C1 segment of cervical spinal cord (tissue), 14 donors: ENCODE data around the gene IQSEC3.
"Not testable (repeated sequence)": the region's sequence is repeated elsewhere in the genome, so short reads cannot be mapped to it uniquely, and the experiment has no call there.

Experiments
- DNase-seq, 14 donors: peaks; one replicate each; lab custom pipeline; 2025; lab: John Stamatoyannopoulos, UW

IQSEC3 gene

GRCh38 chr12:109872-110271 lies 43.3 kb downstream of the IQSEC3 start:
- no peak for DNase-seq

GRCh38 chr12:111699-112493 lies 45.3 kb downstream of the IQSEC3 start:
- no peak for DNase-seq

DNA sequence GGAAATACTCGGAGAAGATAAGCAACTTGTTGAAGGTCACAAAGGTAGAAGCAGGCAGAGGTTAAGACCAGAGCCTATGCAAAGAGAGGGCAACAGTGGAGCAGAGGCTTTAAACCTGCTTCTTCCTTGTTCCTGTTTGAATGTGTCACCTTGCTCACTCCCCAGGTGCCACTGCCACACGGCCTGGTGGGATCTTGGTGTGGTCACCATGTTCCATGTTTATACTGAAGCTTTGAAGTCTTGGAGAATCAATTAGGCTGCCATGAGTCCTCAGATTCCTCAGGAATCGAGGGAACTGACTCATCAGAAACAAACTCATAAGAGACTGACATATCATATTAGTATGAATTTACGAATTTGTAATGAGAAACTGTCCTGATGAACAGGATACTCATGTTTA lies 46.8 kb downstream of the IQSEC3 start:
- DNase-seq = no peak

- peak in 1 of 14 donors; percentile 58 for DNase-seq
These were observed 48.2 kb downstream of the IQSEC3 start for GRCh38 chr12:114626-115211.

DNA sequence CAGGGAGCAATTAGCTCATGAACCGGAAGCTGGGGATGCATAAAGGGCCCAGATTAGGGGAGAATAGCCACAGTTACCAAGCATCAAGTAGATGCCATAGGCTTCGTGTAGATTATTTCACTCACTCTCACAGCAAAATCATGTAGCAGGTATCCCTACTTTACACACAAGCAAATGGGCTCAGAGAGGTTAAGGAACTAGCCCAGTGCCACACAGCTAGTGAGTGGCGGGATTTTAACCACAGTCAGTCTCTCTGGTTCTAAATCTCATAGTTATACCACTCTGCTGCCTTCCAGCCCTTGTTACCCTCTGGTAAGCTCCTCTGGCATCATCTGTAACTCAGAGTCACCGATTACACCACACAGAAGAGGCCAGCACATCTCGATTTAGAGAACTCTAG lies 49.0 kb downstream of the IQSEC3 start:
- no peak for DNase-seq

DNA sequence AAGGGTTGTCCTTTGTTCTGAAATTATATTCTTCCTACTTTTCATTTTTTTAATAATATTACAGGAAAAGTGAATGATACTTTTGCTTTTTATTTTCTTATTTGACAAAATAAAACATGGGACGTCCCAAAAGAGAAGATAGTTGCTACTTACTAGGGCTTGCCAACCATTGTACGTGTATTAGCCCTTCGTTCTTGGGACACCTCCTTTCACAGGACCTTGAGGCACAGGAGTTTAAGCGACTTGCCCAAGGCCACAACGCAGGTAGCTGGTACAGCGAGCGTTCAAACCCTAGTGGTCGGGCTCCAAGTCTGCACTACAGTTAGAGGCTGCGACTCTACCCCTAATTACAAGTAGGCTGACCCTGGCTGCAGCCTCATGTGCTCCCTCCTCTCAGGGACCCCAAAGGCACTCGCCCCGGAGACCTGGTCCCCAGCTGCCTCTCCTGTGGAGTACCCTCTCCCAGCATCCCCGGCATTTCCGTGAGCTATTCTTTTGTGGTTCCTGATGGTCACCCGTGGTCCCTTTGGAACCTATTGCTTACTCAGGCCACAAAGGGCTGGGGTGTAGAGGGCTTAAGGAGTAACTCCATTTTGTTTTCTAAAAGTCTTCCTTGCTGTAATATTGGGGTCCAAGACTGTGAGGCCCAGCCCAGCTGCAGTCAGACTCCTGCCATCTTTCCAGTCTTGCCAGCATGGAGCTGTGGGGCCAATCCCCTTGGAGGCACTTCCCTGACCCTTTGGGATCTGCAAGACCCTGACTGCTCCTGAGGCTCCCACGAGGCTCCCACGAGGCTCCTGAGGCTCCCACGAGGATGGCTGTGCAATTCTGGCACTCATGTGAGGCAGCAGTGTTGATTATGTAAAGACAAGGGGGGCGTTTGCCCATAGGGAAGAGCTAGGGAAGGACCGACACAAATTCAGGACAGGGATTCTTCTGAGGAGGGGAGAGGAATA lies 49.7 kb downstream of the IQSEC3 start:
- DNase-seq = no peak

DNA sequence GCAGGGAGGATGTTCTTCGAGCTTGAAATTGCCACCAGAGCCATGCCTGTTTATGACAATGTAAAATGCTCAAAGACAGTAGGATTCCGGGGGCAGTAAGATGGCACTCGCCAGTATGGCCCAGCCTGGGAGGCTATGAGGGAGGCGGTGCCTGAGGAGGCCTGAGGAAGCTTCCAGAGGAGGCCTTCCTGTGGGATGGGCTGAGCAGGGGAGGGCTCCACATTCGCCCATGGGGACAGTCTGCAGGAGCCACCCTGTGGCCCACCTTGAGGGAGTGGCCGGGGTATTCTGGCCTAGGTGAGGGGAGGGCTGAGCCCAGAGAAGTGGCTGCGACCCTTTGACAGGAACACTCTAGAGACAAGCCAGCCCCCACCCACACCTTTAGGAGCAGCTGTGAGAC lies 50.7 kb downstream of the IQSEC3 start:
- DNase-seq = no peak

DNA sequence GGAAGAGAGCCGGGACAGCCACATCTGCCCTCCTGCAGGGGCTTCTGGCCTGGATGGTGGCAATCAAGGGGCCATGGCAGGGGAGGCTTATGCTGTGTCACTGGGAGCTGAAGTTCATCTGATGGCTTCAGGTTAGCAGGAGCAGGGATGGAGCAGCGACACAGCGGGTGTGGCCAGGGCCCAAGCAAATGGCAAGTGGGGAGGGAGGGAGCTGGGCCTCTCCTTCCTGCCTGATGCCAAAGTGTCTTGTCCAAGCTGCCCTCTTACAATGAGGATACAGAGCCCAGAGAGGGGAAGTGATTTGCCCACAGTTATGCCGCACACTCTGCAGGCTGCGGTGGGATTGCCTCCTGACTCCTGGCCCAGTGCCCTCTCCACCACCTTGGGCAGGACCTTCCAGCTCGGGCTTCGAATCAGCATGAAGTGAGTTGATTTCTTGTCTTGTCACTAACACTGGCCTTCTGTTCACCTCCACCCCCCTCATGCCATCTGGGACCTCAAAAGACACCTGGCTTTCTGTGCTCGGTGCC lies 51.3 kb downstream of the IQSEC3 start:
- peak in 1 of 14 donors; percentile 93 for DNase-seq

DNA sequence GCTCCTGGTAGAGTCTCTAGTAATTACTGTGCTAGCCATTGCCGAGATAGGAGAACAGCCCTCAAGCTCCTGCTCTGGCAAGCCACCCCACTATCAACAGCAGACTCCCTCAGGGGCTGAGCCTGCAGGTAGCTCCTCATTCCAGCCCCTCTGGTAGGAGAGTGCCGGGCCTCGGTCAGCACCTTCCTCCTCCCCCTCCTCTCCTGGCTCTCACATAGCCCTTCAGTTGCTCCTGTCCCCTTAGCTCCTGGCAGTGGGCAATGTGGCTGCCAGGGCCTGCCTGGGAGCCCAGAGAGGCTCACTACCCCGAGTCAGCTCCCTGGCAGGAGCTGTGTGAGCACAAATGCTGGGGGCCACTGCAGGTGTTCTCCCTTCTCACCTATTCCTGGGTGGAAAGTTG lies 52.0 kb downstream of the IQSEC3 start:
- DNase-seq = peak in 1 of 14 donors; percentile 42

DNA sequence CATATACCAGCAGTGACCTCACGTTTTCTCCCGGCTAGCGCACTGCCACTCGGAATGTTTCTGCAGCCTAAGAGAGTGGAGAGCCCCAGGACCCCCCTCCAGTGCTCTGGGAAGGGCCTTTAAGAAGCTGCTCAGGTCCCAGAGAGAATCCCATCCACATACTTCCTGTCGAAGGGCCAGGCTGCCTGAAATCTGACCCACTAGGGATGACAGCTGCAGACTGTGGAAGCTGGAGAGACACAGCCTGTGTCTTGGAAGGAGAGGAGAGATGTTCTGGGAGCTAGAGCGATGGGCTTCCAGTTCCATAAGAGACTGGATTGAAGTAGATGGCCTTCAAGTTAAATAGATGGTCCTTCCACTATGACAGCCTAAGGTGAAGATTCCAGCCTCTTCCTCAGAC lies 54.4 kb downstream of the IQSEC3 start:
- DNase-seq = no peak

DNA sequence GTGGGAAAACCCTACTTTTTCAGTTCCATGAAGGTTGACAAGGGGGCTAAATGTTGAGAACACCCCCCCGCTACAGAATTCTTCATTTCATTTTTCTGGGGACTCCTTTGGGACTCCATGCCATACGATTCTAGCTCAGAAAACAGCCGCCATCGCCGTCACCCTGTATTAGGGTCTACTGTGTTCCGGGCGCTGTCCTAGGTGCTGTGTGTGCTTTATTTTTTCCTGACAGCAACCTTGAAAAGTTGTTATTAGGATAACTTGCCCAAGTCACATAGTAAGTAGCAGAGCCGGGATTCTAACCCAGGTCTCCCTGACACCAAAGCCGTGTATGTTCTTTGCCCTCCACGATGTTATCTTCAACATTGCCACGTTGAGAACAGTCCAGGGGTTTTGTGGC lies 55.1 kb downstream of the IQSEC3 start:
- DNase-seq = no peak

GRCh38 chr12:125075-125474 lies 58.5 kb downstream of the IQSEC3 start:
- DNase-seq = no peak

- DNase-seq = no peak
These were observed 59.0 kb downstream of the IQSEC3 start for GRCh38 chr12:125566-125965.

- DNase-seq = peak in 2 of 14 donors; percentile 7 to 11
These were observed 61.5 kb downstream of the IQSEC3 start for GRCh38 chr12:128079-128478.

GRCh38 chr12:129001-129400 lies 62.4 kb downstream of the IQSEC3 start:
- DNase-seq = peak in 1 of 14 donors; percentile 51

GRCh38 chr12:130519-130918 lies 64.0 kb downstream of the IQSEC3 start:
- DNase-seq = no peak

DNA sequence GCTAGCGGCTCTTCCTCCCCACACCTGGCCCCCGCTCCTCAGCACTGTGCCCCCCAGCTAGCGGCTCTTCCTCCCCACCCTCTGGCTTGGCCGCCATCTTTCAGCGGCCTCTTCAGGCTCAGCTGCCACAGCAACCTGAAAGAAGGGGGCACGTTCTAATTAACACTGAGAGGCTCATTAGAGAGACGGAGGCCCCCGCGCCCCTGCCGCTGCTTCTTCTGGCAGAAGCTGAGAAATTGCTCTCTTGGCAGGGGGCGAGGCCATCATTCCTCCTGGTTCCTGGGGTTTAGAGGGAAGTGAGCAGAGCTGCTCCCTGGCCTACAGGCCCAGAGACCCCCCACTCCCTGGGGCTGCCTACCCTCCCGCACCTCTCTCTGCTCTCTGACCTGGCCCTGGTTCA lies 64.4 kb downstream of the IQSEC3 start:
- no peak for DNase-seq

GRCh38 chr12:131732-132495 lies 65.3 kb downstream of the IQSEC3 start:
- no peak for DNase-seq

DNA sequence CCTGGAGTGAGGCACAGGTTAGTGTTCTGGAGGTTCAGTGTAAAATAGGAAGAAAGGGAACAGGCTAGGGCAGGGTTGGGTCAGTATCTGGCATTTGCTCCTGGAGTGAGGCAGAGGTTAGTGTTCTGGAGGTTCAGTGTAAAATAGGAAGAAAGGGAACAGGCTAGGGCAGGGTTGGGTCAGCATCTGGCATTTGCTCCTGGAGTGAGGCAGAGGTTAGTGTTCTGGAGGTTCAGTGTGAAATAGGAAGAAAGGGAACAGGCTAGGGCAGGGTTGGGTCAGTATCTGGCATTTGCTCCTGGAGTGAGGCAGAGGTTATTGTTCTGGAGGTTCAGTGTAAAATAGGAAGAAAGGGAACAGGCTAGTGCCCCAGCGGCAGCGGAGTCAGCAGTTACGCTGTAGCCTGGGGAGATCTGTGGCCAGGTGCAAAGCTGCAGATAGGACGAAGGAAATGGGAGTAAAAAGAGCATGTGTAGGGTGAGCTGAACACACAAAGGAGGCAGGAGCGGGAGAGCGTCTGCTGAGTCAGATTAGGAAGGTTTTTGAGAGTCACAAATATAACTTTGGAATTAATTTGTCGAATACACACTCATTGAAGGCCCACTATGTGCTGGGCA lies 67.2 kb downstream of the IQSEC3 start:
- DNase-seq = not testable (repeated sequence)

- DNase-seq = no peak
These were observed 68.6 kb downstream of the IQSEC3 start for GRCh38 chr12:135138-135537.
